GM12874 (cell line): Measurements from ENCODE around the gene SUPT3H.

Experiments
- TF ChIP-seq, protein P1 (sequence below): IDR thresholded peaks from 2 replicates; pipeline ENCODE4 v1.5.1; 2011; ENCODE audit warnings: low read depth, mild to moderate bottlenecking, control low read depth, low read length, moderate library complexity; ENCODE audit not compliant: insufficient read depth

The SUPT3H gene

DNA sequence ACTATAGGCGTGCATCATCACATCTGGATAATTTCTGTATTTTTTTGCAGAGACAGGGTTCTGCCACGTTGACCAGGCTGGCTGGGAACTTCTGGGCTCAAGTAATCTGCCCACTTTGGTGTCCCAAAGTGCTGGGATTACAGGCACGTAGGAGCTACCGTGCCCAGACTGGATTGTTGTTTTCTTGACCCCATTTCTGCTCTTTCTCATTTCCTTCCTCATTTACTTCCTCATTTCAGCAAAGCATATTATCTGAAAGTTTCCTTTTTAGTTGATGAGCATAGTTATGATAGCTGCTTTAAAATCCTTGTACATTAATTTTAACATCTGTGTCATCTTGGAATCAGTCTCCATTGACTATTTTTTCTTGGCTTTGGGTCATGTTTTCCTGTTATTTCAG, 350.6 kb downstream of the SUPT3H start:
- TF ChIP-seq, protein P1, sequence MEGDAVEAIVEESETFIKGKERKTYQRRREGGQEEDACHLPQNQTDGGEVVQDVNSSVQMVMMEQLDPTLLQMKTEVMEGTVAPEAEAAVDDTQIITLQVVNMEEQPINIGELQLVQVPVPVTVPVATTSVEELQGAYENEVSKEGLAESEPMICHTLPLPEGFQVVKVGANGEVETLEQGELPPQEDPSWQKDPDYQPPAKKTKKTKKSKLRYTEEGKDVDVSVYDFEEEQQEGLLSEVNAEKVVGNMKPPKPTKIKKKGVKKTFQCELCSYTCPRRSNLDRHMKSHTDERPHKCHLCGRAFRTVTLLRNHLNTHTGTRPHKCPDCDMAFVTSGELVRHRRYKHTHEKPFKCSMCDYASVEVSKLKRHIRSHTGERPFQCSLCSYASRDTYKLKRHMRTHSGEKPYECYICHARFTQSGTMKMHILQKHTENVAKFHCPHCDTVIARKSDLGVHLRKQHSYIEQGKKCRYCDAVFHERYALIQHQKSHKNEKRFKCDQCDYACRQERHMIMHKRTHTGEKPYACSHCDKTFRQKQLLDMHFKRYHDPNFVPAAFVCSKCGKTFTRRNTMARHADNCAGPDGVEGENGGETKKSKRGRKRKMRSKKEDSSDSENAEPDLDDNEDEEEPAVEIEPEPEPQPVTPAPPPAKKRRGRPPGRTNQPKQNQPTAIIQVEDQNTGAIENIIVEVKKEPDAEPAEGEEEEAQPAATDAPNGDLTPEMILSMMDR = no peak

DNA sequence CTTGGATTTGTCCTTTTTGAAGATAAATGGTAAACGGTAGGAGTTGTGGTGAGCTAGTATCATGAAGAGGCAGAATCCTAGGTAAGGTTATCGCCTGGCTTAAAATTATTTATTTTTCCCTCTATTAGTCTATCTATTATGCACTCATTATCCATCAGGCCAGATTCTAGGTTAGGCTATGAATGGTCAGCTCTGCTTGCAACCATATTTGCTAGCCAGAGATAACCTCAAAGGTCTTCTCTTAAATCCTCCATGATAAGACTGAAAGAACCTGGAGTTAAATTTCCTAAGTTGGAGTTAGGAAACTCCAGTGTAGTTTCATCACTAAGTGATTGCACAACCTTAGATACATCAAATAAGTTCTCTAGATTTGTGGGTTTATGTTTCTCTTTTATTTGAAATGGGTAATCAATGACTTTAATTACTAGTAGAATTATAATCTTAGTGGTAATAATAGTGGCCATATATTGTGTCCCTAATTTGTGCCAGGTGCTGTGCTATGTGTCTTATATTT, 351.7 kb downstream of the SUPT3H start:
- TF ChIP-seq, protein P1 = no peak

DNA sequence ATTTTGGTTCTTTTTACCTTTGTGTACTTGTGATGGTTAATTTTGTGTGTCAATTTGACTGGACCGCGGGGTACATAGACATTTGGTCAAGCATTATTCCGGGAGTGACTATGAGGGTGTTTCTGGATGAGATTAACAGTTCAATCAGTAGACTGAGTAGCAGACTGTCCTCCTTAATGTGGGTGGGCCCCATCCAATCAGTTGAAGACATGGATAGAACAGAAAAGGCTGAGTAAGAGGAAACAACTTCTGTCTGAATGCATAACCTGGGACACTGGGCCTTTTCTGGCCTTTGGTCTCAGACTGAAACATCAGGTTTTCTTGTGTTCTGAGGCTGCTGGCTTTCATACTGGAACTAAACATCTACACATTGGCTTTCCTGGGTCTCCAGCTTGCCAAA, 353.1 kb downstream of the SUPT3H start:
- TF ChIP-seq, protein P1 = no peak

DNA sequence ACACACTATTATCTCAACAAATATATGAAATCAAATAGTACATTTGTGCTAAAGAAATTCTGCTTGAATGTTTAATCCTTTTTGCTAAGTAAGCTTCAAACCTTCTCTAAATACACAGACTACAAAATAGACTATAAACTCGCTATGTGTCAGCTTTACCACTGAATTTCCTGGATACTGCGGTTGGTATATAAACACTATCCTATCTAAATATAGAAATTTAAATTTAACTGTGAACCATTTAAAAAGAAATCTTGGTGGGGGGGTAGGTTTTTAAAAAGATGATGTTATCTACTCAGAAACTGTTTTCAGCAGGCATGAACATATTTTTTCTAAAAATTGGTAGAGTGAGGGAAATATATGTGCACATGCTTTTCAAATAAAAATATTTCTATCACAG, 356.1 kb downstream of the SUPT3H start:
- TF ChIP-seq, protein P1 = no peak

DNA sequence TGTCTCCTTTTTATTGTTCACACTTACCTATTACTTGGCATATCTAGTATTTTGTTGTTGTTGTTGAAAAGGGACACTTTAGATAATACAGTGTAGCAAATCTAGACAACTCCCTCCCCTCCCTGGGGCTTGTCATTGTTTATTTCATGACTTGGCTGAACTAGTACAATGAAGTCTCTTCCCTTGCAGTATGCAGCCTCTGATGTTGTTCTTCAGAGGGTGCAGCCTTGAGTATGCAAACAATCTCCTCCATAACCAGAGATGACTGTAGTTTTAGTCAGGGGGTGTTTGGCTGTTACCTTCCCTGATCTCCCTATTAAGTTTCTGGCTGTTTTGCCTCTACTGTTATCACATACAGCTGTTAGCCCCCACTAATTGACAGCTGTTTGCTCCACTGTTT, 365.0 kb downstream of the SUPT3H start:
- TF ChIP-seq, protein P1 = no peak

DNA sequence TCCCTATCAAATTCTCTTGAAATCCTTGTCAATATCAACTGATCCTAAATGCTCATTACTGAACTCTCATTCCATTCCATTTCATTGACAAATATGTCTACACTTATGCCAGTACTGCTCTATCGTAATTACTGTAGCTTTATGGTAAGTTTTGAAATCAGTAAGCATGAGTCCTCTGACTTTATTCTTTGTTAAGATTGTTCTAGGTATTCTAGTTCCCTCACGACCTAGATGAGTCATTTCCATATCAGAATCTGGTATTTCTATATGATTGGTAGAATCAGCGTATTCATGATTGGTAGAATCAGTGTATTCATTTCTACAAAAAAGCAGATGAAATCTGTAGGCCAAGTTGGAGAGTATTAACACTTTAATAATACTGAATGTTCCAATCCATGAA, 368.2 kb downstream of the SUPT3H start:
- TF ChIP-seq, protein P1 = no peak

DNA sequence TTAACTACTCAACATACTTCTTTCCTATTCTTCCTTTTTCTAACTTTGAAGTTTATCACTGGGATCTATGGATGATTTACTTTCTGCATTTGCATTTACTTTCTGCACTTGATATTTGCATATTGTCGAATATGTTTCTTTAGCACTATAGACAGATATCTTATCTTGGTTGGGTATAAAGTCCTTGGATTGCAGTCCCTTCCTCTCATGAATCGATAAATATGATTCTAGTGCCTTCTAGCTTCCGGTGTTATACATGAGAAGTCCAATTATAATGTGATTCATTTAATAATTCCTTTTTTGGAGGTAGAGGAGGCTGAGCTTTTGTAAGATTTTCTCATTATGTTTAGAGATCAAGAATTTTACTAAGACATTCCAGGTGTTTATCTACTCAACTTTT, 370.8 kb downstream of the SUPT3H start:
- TF ChIP-seq, protein P1 = no peak

DNA sequence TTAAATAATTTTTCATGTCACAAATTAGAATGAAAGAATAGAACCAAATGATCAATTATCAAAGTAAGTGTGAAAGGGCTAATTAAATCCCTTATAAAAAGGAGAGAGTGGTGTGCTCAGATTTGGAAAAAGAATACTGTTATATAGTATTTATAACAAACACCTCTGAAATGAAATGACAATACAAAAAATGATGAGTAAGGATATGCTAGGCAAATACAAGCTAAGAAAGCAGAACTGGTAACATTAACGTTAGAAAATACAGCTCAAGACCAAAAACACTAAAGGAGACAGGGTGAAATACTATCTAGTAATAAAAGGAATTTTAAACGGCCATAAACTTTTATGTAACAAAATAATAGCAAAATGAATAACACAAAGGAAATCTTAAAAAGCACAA, 373.8 kb downstream of the SUPT3H start:
- TF ChIP-seq, protein P1 = no peak
